Omental fat pad (tissue), 4 donors: ENCODE measurements around the gene CRIM1. TPM values are rescaled to one million over a fixed set of nuclear protein-coding genes. Genes with fewer than 3 reads are reported as not detected.

ENCODE experiments used
- ATAC-seq: fragments of 150-250 bp; one replicate; pipeline ENCODE4 v1.9.1; 2016; ENCODE audit warnings: mild to moderate bottlenecking, moderate library complexity; ENCODE audit not compliant: low FRiP score
- DNase-seq: peaks from one replicate; pipeline ENCODE4 v3.0.0-alpha.2; 2019; ENCODE audit warnings: low spot score
- CTCF ChIP-seq, 3 donors: fragments of 450-650 bp; IDR thresholded peaks; one replicate each; pipeline ENCODE4 v1.5.1; 2016 to 2017; ENCODE audit warnings: antibody characterized with exemption in 3 of 3, mild to moderate bottlenecking in 3 of 3, moderate library complexity in 2 of 3
- total RNA-seq, 4 donors: library from RNA; depleted of rRNA; stranded (reverse); fragments of >200 nt; gene quantifications; one replicate each; pipeline ENCODE4 v1.1.0, GENCODE V29; 2016

The CRIM1 gene
- total RNA-seq, 4 donors from 2014 or later = 229 to 252 (median 233) TPM

- ATAC-seq = no peak
- no peak for DNase-seq
- no peak for TF ChIP-seq CTCF (IDR thresholded peaks at IDR 0.05)
These were observed 38.2 kb downstream of the CRIM1 start for GRCh38 chr2:36393738-36394256.

- TF ChIP-seq CTCF (IDR thresholded peaks at IDR 0.05) = no peak
- DNase-seq (no peak), ATAC-seq (no peak)
These were observed 39.2 kb downstream of the CRIM1 start for GRCh38 chr2:36394804-36395203.

GRCh38 chr2:36395866-36396265 lies 40.3 kb downstream of the CRIM1 start:
- no peak for TF ChIP-seq CTCF (IDR thresholded peaks at IDR 0.05)
- DNase-seq = no peak
- ATAC-seq = no peak

- no peak for TF ChIP-seq CTCF (IDR thresholded peaks at IDR 0.05)
- DNase-seq (no peak), ATAC-seq (no peak)
These were observed 41.4 kb downstream of the CRIM1 start for GRCh38 chr2:36396878-36397539.

- no peak for TF ChIP-seq CTCF (IDR thresholded peaks at IDR 0.05)
- ATAC-seq (no peak), DNase-seq (no peak)
These were observed 42.3 kb downstream of the CRIM1 start for GRCh38 chr2:36397728-36398413.

GRCh38 chr2:36399050-36399449 lies 43.5 kb downstream of the CRIM1 start:
- ATAC-seq (no peak), DNase-seq (no peak)
- no peak for TF ChIP-seq CTCF (IDR thresholded peaks at IDR 0.05)
